Measurements from ENCODE around the gene ITSN1. TPM values are rescaled to one million over a fixed set of nuclear protein-coding genes. Genes with fewer than 3 reads are reported as not detected.
"Not testable (repeated sequence)": the region's sequence is repeated elsewhere in the genome, so short reads cannot be mapped to it uniquely, and the experiment has no call there.

Gene ITSN1
- total RNA-seq, 1 experiment from 2014 or later: 10.9 TPM

DNA sequence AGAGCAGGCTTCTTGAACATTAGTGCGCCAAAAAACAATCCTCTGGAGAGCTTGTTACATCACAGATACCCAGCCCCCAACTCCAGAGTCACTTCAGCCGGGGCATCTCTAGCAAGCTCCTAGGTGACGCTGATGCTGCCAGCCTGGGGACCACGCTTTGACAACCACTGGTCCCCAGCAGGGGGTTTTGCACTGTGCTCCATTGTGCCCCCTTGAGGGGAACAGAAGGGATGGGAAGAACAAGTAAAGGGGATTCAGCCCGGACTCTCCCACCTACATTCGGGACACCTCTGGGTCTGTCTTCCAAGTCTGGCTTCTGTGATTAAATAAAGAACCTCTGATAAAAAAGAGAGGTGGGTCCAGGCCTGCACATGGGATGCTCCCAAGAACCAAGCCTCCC lies 212.9 kb downstream of the ITSN1 start:
- in situ Hi-C loops (cut with HindIII; ENCODE audit: low pct_unique_long_range_greater_than_20kb, low sequenced_read_pairs): no loop called here
- DNase-seq (ENCODE audit: low read depth, low spot score): peak; percentile 14

DNA sequence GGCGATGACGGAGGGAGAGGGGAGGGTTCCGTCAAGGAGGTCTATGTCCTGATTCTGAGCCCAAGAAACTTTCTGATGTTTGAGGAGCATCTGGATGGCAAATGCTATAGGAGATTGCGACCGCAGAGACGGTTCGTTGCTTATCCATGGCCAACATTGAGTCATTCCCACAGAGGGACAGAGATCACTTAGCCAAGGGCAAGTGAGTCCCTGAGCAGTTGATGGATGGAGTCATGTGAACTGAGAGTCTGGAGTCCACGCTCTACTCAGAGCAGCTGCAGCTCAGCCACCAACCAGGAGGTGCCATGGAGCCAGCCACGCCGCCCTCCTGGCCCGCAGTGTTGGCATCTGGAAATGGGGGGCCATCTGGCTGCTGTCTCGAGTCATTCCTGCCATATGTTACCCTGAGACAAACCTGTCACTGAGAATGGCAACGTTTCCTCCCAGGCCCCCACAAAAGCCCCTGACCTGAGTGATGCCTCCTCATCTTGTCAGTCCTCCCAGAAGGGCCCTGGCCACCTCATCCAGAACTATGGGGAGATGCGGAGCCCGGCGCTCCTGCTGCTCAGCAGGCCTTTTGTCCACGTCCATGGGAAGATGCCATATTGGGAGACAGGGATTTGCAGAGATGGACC lies 214.7 kb downstream of the ITSN1 start:
- DNase-seq (ENCODE audit: low read depth, low spot score): no peak
- in situ Hi-C loops (cut with HindIII; ENCODE audit: low pct_unique_long_range_greater_than_20kb, low sequenced_read_pairs): no loop called here

DNA sequence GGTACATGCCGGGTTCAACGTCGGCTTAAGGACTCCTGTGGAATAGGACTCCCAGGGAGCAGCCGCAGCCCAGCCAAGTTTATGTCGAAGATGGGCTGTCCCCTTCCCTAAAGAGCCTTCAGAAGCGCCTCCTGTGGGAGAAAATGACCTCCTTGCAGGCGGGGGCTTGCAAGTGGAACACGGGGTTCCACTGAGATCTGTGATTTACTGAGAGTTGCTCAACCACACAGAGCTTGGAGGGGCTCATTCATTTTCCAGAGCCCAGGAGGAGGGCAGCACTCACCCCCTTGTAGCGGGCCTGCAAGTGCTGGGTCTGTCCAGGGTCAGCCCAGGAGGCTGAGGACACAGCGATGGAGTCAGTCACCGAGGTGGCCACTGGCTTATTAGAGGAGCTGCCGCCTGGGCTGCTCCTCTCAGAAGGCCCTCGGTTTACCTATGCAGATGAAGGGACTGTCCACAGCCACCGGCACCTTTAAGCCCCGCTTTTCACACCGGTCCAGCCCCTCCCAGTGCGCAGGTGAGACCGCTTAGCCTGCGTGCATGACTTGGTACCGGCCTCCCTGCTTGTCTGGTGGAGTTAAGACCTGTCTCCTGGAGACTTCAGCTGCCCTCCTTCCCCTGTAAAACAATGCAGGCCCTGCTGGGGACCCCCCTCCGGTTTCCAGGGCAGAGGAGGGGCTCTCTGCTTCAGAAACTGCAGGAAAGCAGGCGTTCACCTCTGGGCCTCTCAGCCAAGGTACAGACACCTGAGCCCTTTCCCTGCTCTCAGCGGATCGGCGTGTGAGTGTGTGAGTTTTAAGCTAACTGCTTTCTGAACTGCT lies 215.8 kb downstream of the ITSN1 start:
- no peak for DNase-seq (ENCODE audit: low read depth, low spot score)
- in situ Hi-C loops (cut with HindIII; ENCODE audit: low pct_unique_long_range_greater_than_20kb, low sequenced_read_pairs): no loop called here

DNA sequence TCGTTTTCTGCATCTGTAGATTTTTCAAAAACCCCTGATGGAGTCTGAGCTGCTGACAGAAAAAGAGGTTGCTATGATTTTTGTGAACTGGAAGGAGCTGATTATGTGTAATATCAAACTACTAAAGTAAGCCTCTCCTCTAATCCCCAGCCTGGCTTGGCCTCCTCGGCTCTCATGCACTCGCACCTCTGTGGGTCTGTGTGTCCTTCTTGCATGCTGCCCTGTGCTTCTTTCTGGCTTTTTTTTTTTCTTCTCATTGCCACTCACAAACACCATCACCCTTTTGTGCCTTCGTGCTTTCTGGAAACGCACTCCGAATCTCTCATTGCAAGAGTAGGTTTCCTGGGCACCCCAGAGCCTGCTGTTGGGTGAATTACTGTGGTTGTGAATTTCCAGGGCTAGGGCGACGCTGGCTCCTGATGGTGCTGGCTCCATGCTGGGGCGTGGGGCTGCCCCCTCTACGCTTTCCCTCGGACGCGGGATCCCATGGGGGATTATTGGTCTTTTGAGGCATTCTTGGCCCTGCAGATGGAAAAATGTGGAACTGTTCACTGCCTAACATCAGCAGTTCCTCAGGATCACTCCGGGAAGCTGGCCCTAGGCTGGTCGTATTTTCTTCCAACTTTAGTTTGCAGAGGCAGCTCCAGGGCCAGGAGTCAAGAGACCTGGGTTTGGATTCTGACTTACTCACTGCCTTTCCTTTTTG lies 216.5 kb downstream of the ITSN1 start:
- DNase-seq (ENCODE audit: low read depth, low spot score): no peak
- in situ Hi-C loops (cut with HindIII; ENCODE audit: low pct_unique_long_range_greater_than_20kb, low sequenced_read_pairs): no loop called here

DNA sequence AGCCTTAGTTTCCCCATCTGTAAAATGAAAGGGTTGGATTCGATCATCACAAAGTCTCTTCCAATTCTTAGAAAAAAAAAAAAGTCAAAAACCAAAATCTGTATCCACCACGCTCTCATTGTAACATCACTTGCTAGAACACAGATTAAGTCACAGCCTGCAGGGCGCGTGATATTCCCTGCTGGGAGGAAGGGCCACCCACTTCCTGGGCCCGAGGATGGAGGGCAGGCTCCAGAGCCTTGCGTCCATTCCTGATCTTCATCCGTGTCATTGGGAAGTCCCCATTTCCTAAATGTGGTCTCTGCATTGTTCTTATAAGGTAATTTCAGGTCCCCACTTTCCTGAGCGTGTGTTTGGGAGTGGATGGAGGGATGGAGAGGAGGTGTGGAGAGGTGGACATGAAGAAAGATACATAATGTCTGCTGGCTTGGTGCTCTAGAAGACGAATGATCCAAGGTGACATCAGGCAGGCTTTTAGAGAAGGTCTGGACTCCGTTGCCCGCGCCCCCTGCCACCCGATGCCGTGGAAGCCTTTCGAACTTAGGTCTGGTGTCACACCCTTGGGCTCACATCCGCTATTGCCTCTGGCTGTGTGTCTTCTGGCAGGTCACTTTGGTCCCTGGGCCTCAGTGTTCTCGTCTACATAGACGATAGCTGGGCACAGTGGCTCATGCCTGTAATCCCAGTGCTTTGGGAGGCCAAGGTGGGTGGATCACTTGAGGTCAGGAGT lies 217.2 kb downstream of the ITSN1 start:
- DNase-seq (ENCODE audit: low read depth, low spot score): no peak
- in situ Hi-C loops (cut with HindIII; ENCODE audit: low pct_unique_long_range_greater_than_20kb, low sequenced_read_pairs): no loop called here

DNA sequence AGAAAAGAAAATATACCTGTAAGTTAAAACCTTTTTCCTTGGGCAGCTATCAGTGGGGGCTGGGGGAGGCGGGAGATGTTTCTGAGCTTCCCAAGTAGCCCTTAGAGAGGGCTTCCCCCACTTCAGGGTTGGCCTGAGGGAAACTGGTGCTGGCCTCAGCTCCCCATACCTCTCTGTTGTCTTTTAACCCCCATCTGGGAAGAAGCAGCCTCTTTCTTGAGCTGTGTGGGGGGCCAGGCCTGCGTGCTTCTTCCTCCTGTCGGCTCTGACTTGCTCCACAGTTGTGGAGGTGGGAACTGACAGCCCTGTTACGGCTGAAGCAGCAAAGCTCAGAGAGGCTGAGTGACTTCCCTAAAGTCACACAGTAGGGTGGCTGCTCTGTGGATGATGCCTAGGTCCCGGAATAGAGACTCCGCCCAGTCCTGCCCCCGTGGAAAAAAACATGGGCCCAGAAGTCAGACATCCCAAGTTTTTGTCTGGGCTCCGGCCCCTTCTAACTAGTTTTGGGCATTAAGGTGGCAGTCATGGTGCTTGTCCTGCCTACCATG lies 218.1 kb downstream of the ITSN1 start:
- in situ Hi-C loops (cut with HindIII; ENCODE audit: low pct_unique_long_range_greater_than_20kb, low sequenced_read_pairs): no loop called here
- no peak for DNase-seq (ENCODE audit: low read depth, low spot score)

DNA sequence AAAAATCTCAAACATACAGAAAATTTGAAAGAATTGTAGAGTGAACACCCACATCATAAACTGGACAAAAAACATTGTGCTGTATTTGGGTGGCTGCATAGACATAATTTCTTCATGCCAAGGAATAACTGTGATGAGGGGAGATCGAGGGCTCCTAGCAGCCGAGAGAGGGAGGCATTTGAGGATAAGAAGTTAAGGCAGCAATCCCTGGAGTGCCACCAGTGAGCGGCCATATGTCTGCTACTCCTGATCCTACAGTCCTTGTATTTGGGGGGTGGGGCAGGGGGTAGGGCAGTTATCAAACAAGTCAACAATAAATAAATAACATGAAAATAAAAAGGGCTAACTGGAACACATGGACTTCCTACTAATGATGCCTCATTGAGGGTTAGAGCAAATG lies 218.8 kb downstream of the ITSN1 start:
- in situ Hi-C loops (cut with HindIII; ENCODE audit: low pct_unique_long_range_greater_than_20kb, low sequenced_read_pairs): no loop called here
- DNase-seq (ENCODE audit: low read depth, low spot score): no peak

DNA sequence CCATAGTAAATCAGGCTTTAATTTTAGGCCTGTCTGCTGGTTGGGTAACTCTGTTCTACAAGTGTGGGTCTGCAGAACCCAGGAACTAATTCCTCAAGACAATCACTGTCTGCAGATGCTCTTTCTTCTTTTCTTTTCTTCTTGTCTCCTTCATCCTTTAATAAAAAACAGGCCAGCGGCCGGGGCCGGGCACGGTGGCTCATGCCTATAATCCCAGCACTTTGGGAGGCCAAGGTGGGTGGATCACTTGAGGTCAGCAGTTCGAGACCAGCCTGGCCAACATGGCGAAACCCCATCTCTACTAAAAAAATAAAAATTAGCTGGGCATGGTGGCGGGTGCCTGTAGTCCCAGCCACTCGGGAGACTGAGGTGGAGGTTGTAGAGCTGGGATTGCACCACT lies 220.9 kb downstream of the ITSN1 start:
- in situ Hi-C loops (cut with HindIII; ENCODE audit: low pct_unique_long_range_greater_than_20kb, low sequenced_read_pairs): not testable (repeated sequence)

DNA sequence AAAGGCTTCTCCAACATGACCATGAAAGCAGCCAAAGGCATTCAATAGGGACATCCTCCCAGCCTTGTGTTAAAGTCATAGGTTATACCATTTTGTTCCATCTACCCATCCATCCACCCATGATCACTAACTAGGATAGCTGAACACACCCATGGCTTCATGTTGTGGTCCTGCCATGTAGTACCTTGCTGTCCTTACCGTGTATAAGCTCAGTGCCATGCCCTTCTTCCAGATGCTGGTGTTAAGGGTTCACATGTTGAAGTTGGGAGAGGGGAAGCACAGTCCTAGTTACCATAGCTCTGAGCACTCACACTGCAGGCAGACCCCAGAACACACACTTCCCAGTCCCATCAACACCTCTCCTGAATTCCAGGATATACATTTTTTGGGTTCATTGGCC lies 221.8 kb downstream of the ITSN1 start:
- no peak for DNase-seq (ENCODE audit: low read depth, low spot score)

More for the DNA sequence above, 220.9 kb downstream of the ITSN1 start:
- not testable (repeated sequence) for DNase-seq (ENCODE audit: low read depth, low spot score)

DNA sequence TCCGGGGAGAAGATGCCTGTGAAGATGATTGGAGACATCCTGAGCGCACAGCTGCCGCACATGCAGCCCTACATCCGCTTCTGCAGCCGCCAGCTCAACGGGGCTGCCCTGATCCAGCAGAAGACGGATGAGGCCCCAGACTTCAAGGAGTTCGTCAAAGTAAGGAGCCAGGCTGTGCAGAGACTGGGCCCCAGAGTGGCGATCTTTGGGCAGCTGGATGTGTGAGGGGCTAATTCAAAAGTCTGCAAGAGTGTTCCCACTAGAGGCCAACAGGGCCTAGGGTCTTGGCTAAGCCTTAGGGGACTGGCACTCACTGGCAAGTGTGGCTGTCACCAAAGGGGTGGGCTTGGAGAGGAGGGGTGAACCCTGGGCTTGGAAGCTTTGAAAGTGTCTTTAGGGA lies 222.9 kb downstream of the ITSN1 start:
- in situ Hi-C loops (cut with HindIII; ENCODE audit: low pct_unique_long_range_greater_than_20kb, low sequenced_read_pairs): no loop called here

More for the DNA sequence above, 221.8 kb downstream of the ITSN1 start:
- in situ Hi-C loops (cut with HindIII; ENCODE audit: low pct_unique_long_range_greater_than_20kb, low sequenced_read_pairs): no loop called here

DNA sequence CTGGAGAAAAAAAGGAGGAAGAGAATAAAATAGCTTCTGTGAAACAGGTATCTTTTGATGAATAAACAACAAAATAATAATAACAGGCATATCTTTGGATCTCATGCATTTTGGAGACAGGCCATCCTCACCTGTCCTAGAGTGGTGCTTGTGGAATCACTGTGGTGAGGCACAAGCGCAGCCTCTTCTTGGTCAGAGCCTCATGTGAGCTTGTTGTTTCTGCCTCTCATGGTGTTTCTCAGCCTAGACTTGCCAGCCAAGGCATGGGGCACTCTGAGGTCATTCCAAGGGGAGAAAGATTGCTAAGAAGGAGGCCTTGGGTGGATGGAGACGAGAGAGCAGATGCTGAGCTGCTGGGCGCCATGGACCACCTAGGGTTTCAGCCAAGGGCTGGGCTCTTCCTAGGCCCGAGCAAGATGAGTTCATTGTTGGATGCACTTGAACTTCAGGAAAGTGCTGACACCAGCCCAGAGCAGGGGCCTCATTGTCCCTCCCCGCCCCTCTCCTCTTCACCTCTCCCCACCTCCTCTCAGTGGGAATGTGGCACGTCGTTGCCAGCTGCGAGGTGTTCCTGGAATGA lies 223.8 kb downstream of the ITSN1 start:
- DNase-seq (ENCODE audit: low read depth, low spot score): no peak
- in situ Hi-C loops (cut with HindIII; ENCODE audit: low pct_unique_long_range_greater_than_20kb, low sequenced_read_pairs): no loop called here

More for the DNA sequence above, 222.9 kb downstream of the ITSN1 start:
- DNase-seq (ENCODE audit: low read depth, low spot score): no peak

DNA sequence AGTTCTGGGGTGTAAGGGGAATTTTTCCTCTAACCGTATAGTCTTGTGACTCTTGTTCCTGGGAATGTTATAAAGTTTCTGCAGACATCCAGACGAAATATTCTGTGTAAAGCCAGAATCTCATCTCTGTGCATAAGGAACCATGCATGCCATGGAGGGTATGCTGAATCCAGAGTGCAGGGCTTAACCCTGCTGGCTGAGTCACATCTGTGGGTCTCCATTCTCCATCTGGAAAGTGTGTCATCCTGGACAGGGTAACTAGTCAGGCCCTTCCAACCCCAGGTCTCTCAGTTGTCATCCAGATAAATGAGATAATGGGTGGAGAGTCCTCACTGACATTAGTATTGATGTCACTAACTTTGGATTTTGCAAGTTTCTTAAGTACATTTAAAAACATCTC lies 224.5 kb downstream of the ITSN1 start:
- DNase-seq (ENCODE audit: low read depth, low spot score): no peak
- in situ Hi-C loops (cut with HindIII; ENCODE audit: low pct_unique_long_range_greater_than_20kb, low sequenced_read_pairs): no loop called here

DNA sequence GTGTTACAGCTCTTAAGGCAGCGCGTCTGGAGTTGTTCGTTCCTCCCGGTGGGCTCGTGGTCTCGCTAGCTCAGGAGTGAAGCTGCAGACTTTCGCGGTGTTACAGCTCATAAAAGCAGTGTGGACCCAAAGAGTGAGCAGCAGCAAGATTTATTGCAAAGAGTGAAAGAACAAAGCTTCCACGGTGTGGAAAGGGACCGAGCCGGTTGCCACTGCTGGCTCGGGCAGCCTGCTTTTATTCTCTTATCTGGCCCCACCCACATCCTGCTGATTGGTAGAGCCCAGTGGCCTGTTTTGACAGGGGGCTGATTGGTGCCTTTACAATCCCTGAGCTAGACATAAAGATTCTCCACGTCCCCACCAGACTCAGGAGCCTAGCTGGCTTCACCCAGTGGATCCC lies 225.6 kb downstream of the ITSN1 start:
- in situ Hi-C loops (cut with HindIII; ENCODE audit: low pct_unique_long_range_greater_than_20kb, low sequenced_read_pairs); DNase-seq (ENCODE audit: low read depth, low spot score): not testable (repeated sequence)

DNA sequence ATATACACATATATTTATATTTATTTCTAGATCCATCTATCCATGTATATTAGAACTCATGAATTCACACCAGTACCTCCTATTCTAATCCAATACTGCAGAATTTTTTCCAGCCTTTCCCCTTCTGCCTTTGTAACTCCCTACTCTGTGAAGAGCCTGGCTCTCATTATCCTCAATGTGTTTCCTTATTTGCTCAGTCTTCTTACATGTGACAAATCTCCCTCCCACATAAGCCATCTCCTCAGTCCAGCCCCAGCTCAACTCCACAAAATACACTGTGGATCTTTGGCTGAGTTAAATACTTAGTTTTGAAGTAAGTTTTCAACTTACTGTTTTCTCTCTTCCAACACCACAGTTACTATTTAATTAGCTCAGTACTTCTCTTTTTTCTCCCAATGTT lies 227.6 kb downstream of the ITSN1 start:
- no peak for DNase-seq (ENCODE audit: low read depth, low spot score)
- in situ Hi-C loops (cut with HindIII; ENCODE audit: low pct_unique_long_range_greater_than_20kb, low sequenced_read_pairs): no loop called here

DNA sequence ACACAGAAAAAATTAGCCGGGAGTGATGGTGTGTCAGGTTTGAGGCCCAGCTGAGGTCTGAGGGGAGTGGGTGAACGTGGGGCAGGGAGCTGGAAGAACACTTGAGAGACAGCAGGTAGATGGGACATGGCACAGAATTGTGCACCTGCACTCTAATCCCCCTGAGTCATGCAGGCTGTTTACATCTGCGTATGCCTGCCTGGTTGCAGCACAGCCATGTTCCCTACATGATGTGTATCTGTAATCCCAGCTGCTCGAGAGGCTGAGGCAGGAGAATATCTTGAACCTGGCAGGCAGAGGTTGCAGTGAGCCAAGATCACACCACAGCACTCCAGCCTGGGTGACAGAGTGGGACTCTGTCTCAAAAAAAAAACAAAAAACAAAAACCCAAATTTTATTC lies 228.5 kb downstream of the ITSN1 start:
- in situ Hi-C loops (cut with HindIII; ENCODE audit: low pct_unique_long_range_greater_than_20kb, low sequenced_read_pairs): no loop called here

DNA sequence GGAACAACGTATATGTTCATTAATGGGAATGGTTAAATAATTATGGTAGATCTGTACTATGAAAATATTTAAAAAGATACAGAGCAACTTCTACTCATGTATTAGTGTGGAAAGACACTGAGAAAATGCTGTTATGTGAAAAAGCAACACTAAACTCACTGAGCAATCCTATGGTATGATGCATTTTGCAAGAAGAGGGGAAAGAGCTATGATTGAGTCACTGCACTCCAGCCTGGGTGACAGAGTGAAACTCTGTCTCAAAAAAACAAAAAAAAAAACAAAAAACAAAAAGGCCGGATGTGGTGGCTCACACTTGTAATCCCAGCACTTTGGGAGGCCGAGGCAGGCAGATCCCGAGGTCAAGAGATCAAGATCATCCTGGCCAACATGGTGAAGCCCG lies 228.9 kb downstream of the ITSN1 start:
- no peak for DNase-seq (ENCODE audit: low read depth, low spot score)
- in situ Hi-C loops (cut with HindIII; ENCODE audit: low pct_unique_long_range_greater_than_20kb, low sequenced_read_pairs): no loop called here

More for the DNA sequence above, 228.5 kb downstream of the ITSN1 start:
- DNase-seq (ENCODE audit: low read depth, low spot score): no peak

DNA sequence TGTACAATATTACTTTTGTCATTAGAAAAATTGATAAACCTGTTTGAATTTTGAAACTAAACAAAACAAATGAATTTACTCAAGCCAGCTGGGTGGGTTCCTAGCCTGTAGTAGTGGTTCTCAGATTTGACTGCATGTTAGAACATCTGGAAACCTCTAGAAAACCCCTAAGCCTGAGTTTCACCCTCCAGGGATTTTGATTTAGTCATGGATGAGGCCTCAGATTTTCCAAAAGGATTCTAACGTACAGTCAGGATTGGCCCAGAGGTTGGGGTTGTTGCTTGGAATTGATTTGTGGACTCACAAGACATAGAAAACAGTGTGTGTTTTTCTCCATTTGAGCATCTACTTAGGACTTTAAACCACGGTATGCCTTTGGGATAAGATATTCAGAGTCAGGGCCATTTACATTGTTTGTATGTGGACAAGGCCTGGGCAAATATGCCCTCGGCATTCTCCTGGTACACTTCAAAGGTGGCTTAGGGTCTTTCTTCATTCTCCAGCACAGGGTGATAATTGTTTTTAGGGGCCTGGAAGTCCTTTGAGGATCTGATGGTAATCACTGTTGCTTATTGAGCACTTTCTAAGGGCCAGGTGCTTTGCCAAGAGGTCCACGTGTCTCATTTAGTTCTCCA lies 230.7 kb downstream of the ITSN1 start:
- in situ Hi-C loops (cut with HindIII; ENCODE audit: low pct_unique_long_range_greater_than_20kb, low sequenced_read_pairs): no loop called here
- DNase-seq (ENCODE audit: low read depth, low spot score): no peak

Data from SK-MEL-5 (cell line).